HG03460 (cell line): ENCODE data around the gene DEGS2.
A peak's percentile ranks its signal among the peaks of the same experiment; 100 is the strongest.

ENCODE experiments used
- ATAC-seq: cut with Tn5 transposase; IDR thresholded peaks from one replicate; pipeline ENCODE4 v1.9.1; 2021; ENCODE audit not compliant: unreplicated experiment

Gene DEGS2

DNA sequence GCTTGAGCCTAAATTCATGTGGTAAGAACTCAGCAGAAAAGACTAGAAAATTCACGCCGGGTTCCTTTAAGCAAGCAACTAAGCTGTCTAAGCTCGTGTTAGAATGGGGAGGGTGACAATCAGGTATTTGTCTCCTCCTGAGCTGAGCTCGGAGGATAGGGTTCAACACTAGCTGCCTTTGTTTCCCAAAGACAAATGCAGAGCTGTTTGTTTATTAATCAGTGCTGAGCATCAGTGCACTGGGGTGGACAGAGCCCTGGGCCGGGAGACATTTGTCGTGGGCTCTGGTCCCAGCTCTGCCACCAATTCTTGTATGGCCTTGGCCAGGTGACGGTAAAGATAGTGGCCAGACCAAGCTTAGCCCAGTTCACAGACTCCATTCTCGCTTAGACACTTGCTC is 43.7 kb downstream of the DEGS2 start:
- ATAC-seq = no peak

DNA sequence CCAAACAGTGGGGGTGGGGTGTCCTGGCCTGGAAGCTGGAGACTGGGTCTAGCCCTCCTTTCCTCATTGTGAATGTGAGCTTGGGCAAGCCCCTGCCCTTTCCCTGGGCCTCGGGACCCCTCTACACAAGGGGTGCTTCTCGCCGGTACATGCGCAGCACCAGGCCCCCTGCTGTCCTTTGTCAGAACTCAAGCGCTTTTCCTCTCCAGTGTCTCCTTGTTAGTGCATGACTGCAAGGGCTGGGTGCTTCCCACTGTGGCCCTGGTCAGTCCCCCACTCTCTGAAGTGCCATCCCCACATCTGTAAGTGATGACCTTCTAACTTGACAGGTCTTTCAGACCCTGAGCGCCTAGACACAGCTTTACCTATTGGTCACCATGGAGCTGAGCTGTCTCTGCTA is 44.2 kb downstream of the DEGS2 start:
- no peak for ATAC-seq

GRCh38 chr14:100114109-100114765 is 45.2 kb downstream of the DEGS2 start:
- ATAC-seq = no peak

GRCh38 chr14:100111931-100112704 is 47.3 kb downstream of the DEGS2 start:
- ATAC-seq = no peak

- ATAC-seq = no peak
Measured at GRCh38 chr14:100110816-100111215, 48.6 kb downstream of the DEGS2 start.

GRCh38 chr14:100109594-100109955 is 49.9 kb downstream of the DEGS2 start:
- no peak for ATAC-seq

GRCh38 chr14:100108840-100109593 is 50.4 kb downstream of the DEGS2 start:
- no peak for ATAC-seq

- ATAC-seq = peak; percentile 83
Measured at GRCh38 chr14:100108042-100108825, 51.2 kb downstream of the DEGS2 start.

DNA sequence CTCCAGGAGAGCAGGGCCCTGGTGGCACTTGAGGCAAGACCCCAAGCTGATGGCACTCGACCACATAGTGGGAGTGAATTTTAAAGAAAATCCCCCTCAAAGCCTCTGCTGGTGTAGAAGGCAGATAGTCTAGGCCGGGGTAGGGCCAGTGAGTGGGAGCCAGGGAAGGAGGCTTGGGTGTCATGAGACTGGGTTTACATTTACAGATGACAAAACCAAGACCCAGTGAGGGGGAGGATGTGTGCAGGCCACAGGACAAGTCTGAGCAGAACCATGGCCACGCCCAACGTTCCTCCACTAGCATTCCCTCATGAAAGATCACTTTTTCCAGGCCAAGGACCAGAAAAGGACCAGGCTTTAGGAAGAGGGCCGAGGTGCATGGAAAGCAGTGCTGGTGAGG is 52.2 kb downstream of the DEGS2 start:
- ATAC-seq = no peak

GRCh38 chr14:100106250-100107112 is 53.0 kb downstream of the DEGS2 start:
- ATAC-seq = no peak

DNA sequence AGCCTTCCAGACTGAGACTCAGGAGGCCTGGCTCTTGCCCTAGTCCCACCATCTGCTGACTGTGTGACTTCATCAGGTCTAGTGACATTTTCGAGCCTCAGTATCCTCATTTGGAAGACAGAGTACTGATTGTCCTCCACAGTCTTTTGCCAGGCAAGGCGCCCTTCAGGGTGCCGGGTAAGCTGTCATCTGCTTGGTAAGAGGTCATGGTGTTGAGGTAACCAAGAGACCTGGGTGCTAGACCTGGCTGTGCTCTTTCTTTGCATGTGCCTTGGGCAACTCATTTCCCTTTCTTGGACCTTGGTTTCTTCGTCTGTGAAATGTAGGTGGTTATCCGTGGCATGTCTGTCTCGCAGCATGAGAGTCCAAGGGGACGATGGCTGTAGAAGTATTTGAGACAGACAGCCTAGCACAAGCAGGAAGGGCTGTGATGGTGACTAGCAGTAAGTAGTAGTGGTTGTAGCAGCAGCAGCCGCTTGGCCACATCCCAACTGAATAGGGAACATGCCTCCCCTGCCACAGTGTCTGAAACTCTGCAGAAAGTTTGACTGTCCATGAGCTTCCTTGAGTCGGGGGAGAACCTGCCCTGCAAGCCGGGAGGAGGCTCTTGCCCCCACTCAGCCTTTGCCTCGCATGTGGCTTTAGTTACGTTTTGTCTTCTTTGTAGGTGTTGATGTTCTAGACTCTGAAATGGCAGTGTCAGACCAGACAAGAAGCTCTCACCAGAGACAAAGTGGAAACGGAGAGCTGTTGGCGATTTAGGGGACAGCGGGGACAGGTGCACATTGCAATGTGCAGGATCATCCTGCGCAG is 53.9 kb downstream of the DEGS2 start:
- no peak for ATAC-seq

DNA sequence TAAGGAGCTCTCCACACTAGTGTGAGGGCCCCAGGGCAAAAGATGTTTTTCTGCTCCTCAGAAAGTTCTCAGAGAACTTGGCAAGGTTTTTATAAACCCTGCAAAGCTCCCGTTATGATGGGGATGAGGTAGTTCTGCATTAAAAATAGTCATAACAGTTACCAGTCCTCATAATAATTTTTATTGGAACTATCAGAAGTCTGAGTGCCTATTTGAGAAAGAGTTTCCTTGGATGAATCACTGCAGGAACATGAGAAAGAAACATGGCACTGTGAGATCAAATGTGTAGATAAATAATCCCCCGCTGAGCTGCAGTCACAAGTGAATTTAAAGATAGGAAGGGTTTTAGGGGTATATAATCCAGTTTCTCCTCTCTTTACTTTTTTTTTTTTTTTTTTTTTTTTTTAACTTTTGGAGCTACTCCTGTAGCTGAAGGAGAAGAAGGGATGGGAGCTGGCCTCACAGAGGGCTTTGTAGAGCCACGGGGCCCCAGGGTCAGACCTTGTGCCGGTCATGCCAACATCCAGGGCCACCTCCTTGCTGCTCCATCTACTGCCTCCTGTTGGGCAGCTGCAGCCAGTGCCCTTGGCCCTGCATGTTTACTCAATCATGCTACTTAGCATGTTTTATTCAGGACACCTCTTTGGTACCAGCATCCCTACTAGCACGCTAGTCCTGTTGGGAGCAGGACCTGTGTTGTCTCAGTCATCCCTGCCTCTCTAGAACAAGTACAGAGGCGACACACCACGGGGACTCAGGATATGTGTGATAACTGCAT is 54.7 kb downstream of the DEGS2 start:
- ATAC-seq = no peak

- no peak for ATAC-seq
Measured at GRCh38 chr14:100104006-100104352, 55.5 kb downstream of the DEGS2 start.

DNA sequence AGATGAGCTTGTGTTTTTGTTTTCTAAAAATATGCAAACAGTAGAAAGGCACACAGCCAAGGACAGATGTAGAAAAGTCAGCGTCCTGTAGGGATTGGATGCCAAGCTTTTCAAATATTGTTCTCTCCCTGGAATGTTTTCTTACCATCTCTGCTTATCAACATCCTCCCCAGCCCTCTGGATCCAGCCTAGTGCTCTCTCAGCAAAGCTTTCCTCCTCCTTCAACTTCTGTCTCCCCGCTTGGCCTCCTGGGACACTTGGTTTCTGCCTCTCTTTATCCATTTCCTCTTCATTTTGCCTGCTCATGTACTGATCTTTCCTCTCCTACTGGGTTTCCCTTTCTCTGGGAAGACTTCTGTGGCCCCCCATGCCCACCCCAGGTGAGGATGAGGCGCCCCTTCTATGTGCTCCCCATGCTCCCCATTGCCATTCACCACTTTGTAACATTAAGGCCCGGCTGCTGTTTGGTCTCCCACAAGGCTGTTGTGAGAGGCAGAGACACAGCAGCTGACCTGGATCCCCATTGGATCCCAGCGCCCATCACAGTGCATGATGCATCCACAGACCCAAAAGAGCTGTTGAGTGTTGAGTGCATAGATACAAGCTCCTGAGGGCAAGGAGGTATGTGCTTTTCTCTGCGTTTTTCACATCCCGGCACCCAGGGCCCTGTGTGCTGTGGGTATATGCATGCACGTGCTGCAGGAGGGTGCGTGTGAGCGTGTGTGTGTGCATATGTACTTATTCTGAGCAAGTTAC is 56.0 kb downstream of the DEGS2 start:
- ATAC-seq = no peak

DNA sequence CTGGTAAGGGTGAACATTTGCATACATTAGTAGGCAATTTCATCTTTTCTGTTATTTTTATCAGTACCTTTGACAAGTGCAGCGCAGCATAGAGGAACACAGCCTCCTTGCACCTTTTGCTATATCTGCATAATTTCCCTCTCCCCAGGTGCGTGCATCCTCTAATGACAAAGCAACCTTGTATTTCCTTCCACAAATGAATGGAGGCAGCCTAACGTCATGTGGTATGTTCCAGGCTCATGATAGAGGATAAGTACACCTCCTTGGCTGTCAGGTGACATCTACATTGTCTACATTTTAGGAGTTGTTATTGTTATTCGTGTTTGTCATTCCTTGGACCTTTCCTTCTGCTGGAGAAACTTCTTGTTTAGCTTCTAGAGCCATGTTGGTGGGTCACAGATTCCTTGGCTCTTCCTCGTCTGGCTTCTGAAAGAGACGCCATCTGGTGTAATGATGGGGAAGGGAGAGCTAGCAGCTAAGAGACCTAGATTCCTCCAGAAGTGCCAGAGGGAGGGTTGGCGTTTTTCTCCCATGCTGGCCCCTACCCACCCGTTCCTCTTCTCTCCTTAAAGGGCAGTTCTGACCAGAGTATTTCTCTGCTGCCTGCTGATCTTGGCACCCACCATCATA is 57.2 kb downstream of the DEGS2 start:
- ATAC-seq = no peak

- no peak for ATAC-seq
Measured at GRCh38 chr14:100100032-100100703, 59.3 kb downstream of the DEGS2 start.

DNA sequence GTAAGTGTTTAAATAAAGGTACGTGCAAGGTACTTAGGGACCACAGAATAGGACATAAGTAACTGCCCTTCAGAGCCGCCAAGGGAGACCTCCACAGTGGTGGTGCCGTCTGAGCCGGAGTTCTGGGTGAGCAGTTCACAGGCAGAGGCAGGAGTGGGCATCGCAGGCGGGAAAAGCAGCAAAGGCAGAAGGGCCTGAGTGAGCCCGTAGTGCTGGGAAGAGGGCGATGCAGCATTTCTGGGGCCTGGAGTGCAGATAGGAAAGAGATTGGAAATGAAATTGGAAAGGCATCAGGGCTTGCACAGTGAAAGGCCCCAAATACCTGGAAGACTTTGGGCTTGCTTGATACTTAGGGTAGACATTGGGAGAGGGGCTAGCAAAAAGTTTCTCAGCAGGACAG is 61.3 kb downstream of the DEGS2 start:
- ATAC-seq = no peak
